Fibroblast of lung (primary cell): ENCODE data around the gene GNG12. TPM values are rescaled to one million over a fixed set of nuclear protein-coding genes. Genes with fewer than 3 reads are reported as not detected.
A peak's percentile ranks its signal among the peaks of the same experiment; 100 is the strongest.

Experiments used
- DNase-seq, 2 donors: peaks; one replicate each; pipeline versions ENCODE4 v3.0.0 to v3.0.0-alpha.2; 2010; ENCODE audit warnings: low read depth in 2 of 2
- H2AFZ ChIP-seq: 2 replicates; pipeline ENCODE4 v1.5.1; 2012; ENCODE audit warnings: low read length, control low read depth, inconsistent platforms
- H3K27ac ChIP-seq: 2 replicates; pipeline ENCODE4 v1.5.1; 2011; ENCODE audit warnings: low read length, control low read depth; ENCODE audit not compliant: insufficient read depth
- H3K27me3 ChIP-seq: 2 replicates; pipeline ENCODE4 v1.5.1; 2011; ENCODE audit warnings: mild to moderate bottlenecking, low read length; ENCODE audit not compliant: control insufficient read depth, insufficient read depth
- H3K36me3 ChIP-seq: 2 replicates; pipeline ENCODE4 v1.5.1; 2011; ENCODE audit warnings: low read length; ENCODE audit not compliant: control insufficient read depth, insufficient read depth
- H3K4me1 ChIP-seq: 2 replicates; pipeline ENCODE4 v1.5.1; 2011; ENCODE audit warnings: low read length; ENCODE audit not compliant: control insufficient read depth, insufficient read depth; ENCODE audit errors: extremely low read depth
- H3K4me2 ChIP-seq: 2 replicates; pipeline ENCODE4 v1.5.1; 2011; ENCODE audit warnings: low read length, control low read depth; ENCODE audit not compliant: insufficient read depth; ENCODE audit errors: extremely low read depth
- H3K4me3 ChIP-seq, 4 experiments: fragments of 200-600 bp in 1 of 4; sonication (generic) in 1 of 4; replicated peaks in 1 of 4; 2 replicates each; pipeline ENCODE4 v1.5.1; 2011 to 2016; ENCODE audit warnings: low read length in 4 of 4, low read depth in 3 of 4, mild to moderate bottlenecking in 3 of 4, control low read depth in 2 of 4, inconsistent platforms in 1 of 4, mixed read lengths in 1 of 4; ENCODE audit not compliant: insufficient read depth in 1 of 4; ENCODE audit errors: control extremely low read depth in 1 of 4
- H3K79me2 ChIP-seq: 2 replicates; pipeline ENCODE4 v1.5.1; 2012; ENCODE audit warnings: mild to moderate bottlenecking, low read length, inconsistent platforms; ENCODE audit not compliant: control insufficient read depth, insufficient read depth
- H3K9ac ChIP-seq: 2 replicates; pipeline ENCODE4 v1.5.1; 2011; ENCODE audit warnings: mild to moderate bottlenecking, low read length, control low read depth; ENCODE audit not compliant: insufficient read depth
- H3K9me3 ChIP-seq: 2 replicates; pipeline ENCODE4 v1.5.1; 2012; ENCODE audit warnings: low read depth, low read length; ENCODE audit not compliant: control insufficient read depth, insufficient read depth
- H4K20me1 ChIP-seq: 2 replicates; pipeline ENCODE4 v1.5.1; 2011; ENCODE audit warnings: low read length; ENCODE audit not compliant: control insufficient read depth, insufficient read depth; ENCODE audit errors: extremely low read depth
- EZH2 ChIP-seq: IDR thresholded peaks from 2 replicates; pipeline ENCODE4 v1.5.1; 2012; ENCODE audit warnings: low read length, control low read depth, mild to moderate bottlenecking; ENCODE audit errors: missing control alignments
- polyA plus RNA-seq, 2 donors: library from polyadenylated mRNA; depleted of rRNA in 1 of 2; stranded (reverse) in 1 of 2; unstranded in 1 of 2; fragments of >200 nt; gene quantifications; 2 replicates each; pipeline ENCODE4 v1.2.1, GENCODE V29; 2011 to 2012; ENCODE audit warnings: missing spikeins in 1 of 2
- total RNA-seq: library from RNA; depleted of rRNA; stranded (reverse); fragments of >200 nt; gene quantifications from 2 replicates; pipeline ENCODE4 v1.2.1, GENCODE V29; 2014
- TF ChIP-seq, protein P1 (sequence below), 2 donors: IDR thresholded peaks in 1 of 2; conservative IDR thresholded peaks in 1 of 2; 1 replicate in 1 of 2; 2 replicates in 1 of 2; pipeline ENCODE4 v1.5.1; 2011 to 2012; ENCODE audit warnings: low read length in 2 of 2, control low read depth in 1 of 2, inconsistent platforms in 1 of 2, low read depth in 1 of 2, mild to moderate bottlenecking in 1 of 2

GNG12 gene
- total and polyA plus RNA-seq, 2 donors (not counting 1 experiment from before 2014, with no cell fraction given), result 127 to 241 TPM

GRCh38 chr1:67846538-67846937, 13.3 kb upstream of the GNG12 start:
- Histone ChIP-seq H3K9me3 (no peaks in the 10 kb centered on the region), H3K4me1 (peaks cover 9% of the 10 kb centered on the region), H3K4me3 (no peak overlapping the region), H3K27ac (no peak overlapping the region), H3K27me3 (no peaks in the 10 kb centered on the region), H3K79me2 (no peaks in the 10 kb centered on the region), H3K4me2 (no peak overlapping the region), H3K36me3 (no peaks in the 10 kb centered on the region), H4K20me1 (no peaks in the 10 kb centered on the region), H2AFZ (no peak overlapping the region), H3K9ac (no peak overlapping the region)
- TF ChIP-seq, protein P1, sequence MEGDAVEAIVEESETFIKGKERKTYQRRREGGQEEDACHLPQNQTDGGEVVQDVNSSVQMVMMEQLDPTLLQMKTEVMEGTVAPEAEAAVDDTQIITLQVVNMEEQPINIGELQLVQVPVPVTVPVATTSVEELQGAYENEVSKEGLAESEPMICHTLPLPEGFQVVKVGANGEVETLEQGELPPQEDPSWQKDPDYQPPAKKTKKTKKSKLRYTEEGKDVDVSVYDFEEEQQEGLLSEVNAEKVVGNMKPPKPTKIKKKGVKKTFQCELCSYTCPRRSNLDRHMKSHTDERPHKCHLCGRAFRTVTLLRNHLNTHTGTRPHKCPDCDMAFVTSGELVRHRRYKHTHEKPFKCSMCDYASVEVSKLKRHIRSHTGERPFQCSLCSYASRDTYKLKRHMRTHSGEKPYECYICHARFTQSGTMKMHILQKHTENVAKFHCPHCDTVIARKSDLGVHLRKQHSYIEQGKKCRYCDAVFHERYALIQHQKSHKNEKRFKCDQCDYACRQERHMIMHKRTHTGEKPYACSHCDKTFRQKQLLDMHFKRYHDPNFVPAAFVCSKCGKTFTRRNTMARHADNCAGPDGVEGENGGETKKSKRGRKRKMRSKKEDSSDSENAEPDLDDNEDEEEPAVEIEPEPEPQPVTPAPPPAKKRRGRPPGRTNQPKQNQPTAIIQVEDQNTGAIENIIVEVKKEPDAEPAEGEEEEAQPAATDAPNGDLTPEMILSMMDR (conservative IDR thresholded peaks at IDR 0.05 in 1 of 2, IDR thresholded peaks at IDR 0.05 in 1 of 2; ENCODE audit: low read depth in 1 of 2, low read length in 2 of 2), result no peak
- TF ChIP-seq EZH2, result no peak
- no peak for DNase-seq

GRCh38 chr1:67844988-67845387, 11.7 kb upstream of the GNG12 start:
- no peak overlapping the region for H3K4me2 ChIP-seq
- H3K4me3 ChIP-seq, result no peak overlapping the region
- DNase-seq, result no peak
- no peaks in the 10 kb centered on the region for H4K20me1 ChIP-seq
- H2AFZ ChIP-seq, result no peak overlapping the region
- TF ChIP-seq EZH2, result no peak
- TF ChIP-seq, protein P1 (conservative IDR thresholded peaks at IDR 0.05 in 1 of 2, IDR thresholded peaks at IDR 0.05 in 1 of 2; ENCODE audit: low read depth in 1 of 2, low read length in 2 of 2), result no peak
- no peaks in the 10 kb centered on the region for H3K36me3 ChIP-seq
- H3K79me2 ChIP-seq, result no peaks in the 10 kb centered on the region
- no peaks in the 10 kb centered on the region for H3K9me3 ChIP-seq
- no peaks in the 10 kb centered on the region for H3K27me3 ChIP-seq
- H3K9ac ChIP-seq, result no peak overlapping the region
- H3K27ac ChIP-seq, result no peak overlapping the region
- peaks cover 3% of the 10 kb centered on the region for H3K4me1 ChIP-seq

DNA sequence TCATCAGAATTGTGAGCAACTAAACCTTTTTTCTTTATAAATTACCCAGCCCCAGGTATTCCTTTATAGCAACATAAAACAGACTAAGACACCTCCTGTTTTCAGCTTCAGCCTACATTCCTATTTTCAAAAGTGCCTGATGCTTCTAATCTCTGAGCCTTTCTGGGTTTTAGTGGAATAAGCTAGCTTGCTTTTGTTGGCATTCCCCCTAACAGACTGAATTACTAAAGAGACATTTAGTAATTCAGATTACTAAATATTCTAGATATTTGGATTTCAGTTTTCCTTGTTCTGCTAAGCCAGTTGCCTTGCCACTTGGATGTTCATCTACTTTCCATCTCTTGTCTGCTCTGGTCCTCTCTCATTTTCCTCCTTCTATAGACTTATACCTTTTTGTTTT, 10.5 kb upstream of the GNG12 start:
- no peak overlapping the region for H3K4me2 ChIP-seq
- no peak overlapping the region for H3K27ac ChIP-seq
- H3K4me1 ChIP-seq, result peaks cover 8% of the 10 kb centered on the region
- TF ChIP-seq, protein P1 (conservative IDR thresholded peaks at IDR 0.05 in 1 of 2, IDR thresholded peaks at IDR 0.05 in 1 of 2; ENCODE audit: low read depth in 1 of 2, low read length in 2 of 2), result no peak
- TF ChIP-seq EZH2, result no peak
- H3K79me2 ChIP-seq, result no peaks in the 10 kb centered on the region
- H4K20me1 ChIP-seq, result no peaks in the 10 kb centered on the region
- H3K27me3 ChIP-seq, result no peaks in the 10 kb centered on the region
- DNase-seq, result peak in 1 of 2 donors; percentile 32
- H3K4me3 ChIP-seq, result no peak overlapping the region
- H3K9me3 ChIP-seq, result no peaks in the 10 kb centered on the region
- H2AFZ ChIP-seq, result no peak overlapping the region
- H3K9ac ChIP-seq, result no peak overlapping the region
- H3K36me3 ChIP-seq, result no peaks in the 10 kb centered on the region
